GM19240 (cell line): Measurements from ENCODE around the gene BCL2L2.

Experiments used
- DNase-seq: peaks from one replicate; pipeline ENCODE4 v3.0.0; 2011; ENCODE audit warnings: low spot score; ENCODE audit not compliant: insufficient read length

The BCL2L2 gene

DNA sequence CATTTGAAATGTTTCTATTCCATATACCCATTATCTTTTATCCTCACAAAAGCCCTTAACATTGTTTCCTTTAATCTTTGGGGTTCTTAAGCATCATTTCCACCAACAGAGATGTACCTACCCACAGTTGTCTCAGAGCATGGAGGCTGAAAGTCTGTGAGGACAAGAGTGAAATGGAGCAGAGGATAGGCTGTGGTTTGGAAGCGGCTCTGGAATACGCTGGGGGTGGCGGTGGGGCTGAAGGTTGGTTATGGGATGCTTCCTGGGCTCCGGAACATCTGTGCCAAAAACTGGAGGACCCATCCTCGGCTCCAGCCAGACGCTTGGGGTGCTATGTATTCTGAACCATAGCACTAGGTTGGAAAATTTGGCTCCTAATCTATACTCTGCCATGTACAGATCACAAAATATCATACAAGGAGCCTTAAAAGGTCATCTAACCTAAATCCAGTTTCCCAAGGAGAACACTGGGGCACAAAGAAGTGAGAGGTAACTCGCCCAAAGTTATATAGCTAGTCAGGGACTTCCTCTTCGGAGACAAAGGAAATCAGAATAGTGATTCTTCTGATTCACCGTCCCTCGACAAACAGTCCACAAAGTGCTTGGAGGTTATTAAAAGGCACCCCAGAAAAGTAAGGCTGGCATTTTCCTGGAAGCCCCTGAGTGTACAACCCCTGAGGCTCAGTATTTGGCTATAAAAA is 6.5 kb upstream of the BCL2L2 start:
- DNase-seq = no peak

GRCh38 chr14:23300687-23301223 is 5.9 kb upstream of the BCL2L2 start:
- DNase-seq = no peak

- peak; percentile 93 for DNase-seq
These were observed 5.2 kb upstream of the BCL2L2 start for GRCh38 chr14:23301288-23301968.

- DNase-seq = no peak
These were observed 4.7 kb upstream of the BCL2L2 start for GRCh38 chr14:23301969-23302289.

- DNase-seq = no peak
These were observed 4.1 kb upstream of the BCL2L2 start, which contains the start of gene PPP1R3E for GRCh38 chr14:23302290-23303225. TSS of gene PPP1R3E (minus strand) at chr14:23302859. CDS start at chr14:23302576, 283 bp downstream.

DNA sequence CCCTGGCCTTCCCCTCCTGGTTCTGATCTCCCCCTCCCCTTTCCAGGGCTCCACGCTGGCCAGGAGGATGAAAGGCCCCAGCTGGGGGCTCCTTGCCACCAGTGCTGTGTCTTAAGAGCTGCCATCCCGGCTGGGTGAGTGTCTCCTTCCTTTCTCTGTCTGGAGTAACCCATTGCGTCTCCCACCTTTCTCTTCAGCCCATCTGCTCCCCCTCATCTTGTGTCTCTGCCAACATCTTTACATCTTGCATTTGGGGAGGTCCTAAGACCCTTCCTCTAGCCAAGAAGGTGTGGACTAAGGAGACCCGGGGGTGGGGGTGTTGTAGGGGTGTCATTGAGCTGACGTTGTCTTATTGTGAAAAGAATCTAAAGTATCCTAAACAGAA is 505 bp downstream of the BCL2L2 start:
- no peak for DNase-seq

DNA sequence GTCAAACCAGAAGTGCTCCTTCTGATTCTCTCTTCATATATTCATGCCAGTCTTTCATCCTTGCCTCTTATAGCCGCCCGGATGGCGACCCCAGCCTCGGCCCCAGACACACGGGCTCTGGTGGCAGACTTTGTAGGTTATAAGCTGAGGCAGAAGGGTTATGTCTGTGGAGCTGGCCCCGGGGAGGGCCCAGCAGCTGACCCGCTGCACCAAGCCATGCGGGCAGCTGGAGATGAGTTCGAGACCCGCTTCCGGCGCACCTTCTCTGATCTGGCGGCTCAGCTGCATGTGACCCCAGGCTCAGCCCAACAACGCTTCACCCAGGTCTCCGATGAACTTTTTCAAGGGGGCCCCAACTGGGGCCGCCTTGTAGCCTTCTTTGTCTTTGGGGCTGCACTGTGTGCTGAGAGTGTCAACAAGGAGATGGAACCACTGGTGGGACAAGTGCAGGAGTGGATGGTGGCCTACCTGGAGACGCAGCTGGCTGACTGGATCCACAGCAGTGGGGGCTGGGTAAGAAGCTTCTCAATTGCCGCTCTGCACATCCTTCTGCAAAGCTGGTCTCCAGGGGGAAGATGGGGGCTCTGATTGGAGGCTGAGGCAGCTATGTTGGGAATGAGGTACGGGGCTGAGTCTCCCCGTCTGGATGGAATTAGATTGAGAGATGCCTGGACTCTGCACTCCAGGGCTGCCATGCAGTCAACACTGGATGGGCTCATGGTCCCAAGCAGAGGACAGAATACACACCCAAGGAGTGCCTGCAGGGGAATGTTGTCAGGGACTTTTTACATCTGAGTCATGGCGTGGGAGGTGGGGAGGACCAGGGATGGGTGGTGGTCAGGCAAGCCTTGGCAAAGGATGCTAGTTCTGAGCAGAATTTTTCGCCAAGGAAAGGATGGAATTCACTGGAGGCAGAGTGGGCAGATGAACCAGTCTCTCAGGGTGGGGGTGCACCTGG is 1.3 kb downstream of the BCL2L2 start:
- no peak for DNase-seq

GRCh38 chr14:23308721-23309445 is 2.2 kb downstream of the BCL2L2 start:
- no peak for DNase-seq

GRCh38 chr14:23310546-23310945 is 3.9 kb downstream of the BCL2L2 start:
- DNase-seq = no peak

DNA sequence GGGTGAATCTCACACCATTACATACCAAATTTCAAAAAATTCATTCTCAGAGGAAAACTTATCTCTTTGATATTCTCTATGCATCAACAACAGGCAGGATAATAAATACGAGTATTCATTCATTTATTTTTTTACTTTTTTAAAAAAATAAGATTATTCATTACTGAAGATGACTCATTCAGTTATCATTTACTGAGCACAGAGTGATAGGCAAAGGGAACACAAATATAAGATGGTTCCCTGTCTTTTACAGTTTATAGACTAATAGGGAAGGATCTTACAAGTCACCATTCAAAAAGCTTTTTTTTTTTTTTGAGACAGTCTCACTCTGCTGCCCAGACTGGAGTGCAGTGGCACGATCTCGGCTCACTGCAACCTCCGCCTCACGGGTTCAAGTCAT is 9.7 kb downstream of the BCL2L2 start:
- DNase-seq = no peak

DNA sequence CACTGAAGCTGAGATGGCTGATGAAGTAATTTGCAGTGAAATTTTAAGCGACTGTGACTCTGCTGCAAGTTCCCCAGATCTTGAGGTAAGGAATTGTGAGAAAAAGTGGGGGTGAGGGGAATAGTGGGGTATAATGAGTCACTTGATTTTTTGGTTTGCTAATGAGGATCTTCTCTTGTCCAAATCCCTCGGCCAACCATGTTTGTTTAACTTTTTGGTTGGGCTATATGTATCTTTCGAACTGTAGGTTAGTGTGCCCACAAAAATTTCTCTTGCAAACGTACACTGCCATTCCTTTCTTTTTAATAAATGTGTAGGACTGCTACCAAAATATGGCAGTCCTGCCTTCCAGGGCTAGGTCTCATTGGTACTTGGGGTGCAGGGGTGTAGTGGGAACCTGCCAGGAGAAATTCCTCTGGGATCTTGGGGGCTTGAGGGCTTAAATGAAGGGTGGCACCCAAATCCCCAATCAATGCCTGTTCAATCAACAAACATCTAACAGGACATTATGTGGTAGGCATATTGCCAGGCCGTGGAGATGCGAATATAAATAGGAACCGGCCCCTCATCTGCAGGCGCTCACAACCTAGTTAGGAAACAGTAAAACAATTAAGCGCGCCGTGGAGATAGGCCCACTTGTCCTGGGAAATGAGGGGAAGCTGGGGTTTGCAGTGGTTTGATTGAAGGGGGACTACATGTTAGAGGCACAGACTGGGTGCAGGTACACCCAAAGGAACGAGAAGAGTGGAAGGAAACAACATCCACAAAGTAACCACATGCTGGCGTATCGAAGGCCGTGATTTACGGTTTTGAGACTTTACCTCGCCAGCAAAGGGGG is 13.3 kb downstream of the BCL2L2 start:
- DNase-seq = no peak

DNA sequence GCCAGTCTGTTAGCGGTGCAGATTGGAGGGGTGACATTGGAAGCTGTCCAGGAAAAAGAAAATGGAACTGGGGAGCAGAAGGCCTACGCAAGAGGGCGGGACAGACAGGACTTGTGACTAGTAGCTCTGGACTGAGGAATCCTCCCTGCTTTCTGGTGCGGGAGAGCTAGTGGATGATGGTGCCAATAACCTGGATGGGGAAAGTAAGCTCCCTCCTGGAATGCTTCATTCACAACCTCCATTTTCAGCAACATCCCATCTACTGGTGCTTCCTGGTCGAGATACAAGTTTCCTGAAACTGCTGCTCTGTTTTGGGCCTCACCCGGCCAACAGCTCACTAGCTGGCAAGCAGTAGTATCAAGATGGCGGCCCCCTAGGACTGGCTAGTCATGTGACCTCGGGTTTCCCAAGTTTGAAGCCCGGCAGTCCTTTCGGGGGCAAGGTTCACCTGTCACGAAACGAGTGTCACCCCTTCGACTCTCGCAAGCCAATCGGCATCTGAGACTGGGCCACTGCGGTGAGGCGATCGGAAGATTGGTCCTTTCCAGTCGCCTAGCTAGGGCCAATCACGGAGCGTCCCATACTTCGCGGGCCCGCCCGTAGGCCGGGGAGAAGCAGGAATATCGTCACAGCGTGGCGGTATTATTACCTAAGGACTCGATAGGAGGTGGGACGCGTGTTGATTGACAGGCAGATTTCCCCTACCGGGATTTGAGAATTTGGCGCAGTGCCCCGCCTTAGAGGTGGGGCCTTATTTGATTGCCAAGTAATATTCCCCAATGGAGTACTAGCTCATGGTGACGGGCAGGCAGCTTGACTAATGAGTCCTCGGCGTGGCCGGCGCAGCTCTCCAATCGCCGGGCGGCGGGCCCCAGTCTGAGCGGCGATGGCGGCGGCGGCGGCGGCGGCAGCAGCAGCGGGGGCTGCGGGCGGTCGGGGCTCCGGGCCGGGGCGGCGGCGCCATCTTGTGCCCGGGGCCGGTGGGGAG is 14.2 kb downstream of the BCL2L2 start, which contains the start of gene PABPN1:
TSS of gene PABPN1 (plus strand) at position 874 of the 988 bp plus-strand sequence. CDS start at position 887, 13 bp downstream.
- DNase-seq = peak; percentile 96

- DNase-seq = no peak
These were observed 15.2 kb downstream of the BCL2L2 start for GRCh38 chr14:23321572-23322547.

GRCh38 chr14:23322568-23323517 is 16.2 kb downstream of the BCL2L2 start:
- DNase-seq = no peak

DNA sequence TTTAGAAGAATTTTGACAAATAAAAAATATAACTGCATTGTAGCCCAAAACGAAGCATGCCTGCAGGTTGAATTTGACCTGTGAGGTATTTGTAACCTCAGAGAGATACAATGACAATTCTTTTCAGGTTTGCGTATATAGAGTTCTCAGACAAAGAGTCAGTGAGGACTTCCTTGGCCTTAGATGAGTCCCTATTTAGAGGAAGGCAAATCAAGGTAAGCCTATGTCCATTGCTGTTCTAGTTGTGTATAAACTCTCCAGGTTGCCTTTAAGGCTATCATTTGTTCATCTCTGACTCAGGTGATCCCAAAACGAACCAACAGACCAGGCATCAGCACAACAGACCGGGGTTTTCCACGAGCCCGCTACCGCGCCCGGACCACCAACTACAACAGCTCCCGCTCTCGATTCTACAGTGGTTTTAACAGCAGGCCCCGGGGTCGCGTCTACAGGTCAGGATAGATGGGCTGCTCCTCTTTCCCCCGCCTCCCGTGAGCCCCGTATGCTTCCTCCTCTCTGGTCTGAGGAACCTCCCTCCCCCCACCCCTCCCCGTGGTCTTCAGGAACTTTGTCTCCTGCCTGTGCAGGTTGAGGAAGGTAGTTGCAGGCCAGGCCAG is 17.3 kb downstream of the BCL2L2 start:
- no peak for DNase-seq
